ENCODE measurements around the gene STX16.
A peak's percentile ranks its signal among the peaks of the same experiment; 100 is the strongest.

The STX16 gene

GRCh38 chr20:58628491-58629214 is 22.4 kb upstream of the STX16 start:
- ATAC-seq, result no peak
- TF ChIP-seq CSDC2 (CRISPR knock-in tag; IDR thresholded peaks at IDR 0.05) (no peak), GLIS3 (CRISPR knock-in tag; IDR thresholded peaks at IDR 0.05) (no peak)

GRCh38 chr20:58629215-58629580 is 21.9 kb upstream of the STX16 start:
- no peak for ATAC-seq

DNA sequence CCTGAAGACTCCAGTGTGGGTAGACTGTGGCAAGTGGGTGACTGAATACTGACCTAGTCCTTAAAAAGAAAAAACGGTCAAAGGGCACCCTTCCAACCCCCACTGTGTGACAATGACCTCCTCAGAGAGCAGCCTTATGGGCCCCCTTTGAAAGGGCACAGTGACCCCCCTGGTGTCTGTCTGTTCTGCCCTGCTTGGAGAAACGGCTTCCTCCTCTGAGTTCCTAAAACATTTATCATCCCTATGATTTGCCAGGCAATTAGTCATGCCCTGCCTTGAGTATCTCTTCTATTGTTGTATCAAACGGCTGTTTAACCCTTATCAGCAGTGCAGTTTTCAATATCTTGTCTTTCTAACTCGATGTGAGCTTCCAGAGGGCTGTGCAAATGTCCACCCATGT is 21.0 kb upstream of the STX16 start:
- ATAC-seq, result peak; percentile 78
- no peak for TF ChIP-seq ISL1 (CRISPR knock-in tag; IDR thresholded peaks at IDR 0.05)
- TF ChIP-seq ZFP30 (CRISPR knock-in tag; IDR thresholded peaks at IDR 0.05), result no peak
- TF ChIP-seq ARNTL (CRISPR knock-in tag; IDR thresholded peaks at IDR 0.05; ENCODE audit: borderline replicate concordance, low read depth), result no peak
- no peak for TF ChIP-seq RARB (CRISPR knock-in tag; IDR thresholded peaks at IDR 0.05)
- TF ChIP-seq ZNF70 (CRISPR knock-in tag; IDR thresholded peaks at IDR 0.05), result no peak
- no peak for TF ChIP-seq ZNF8 (CRISPR knock-in tag; IDR thresholded peaks at IDR 0.05)
- no peak for TF ChIP-seq ZNF565 (CRISPR knock-in tag; conservative IDR thresholded peaks at IDR 0.05; ENCODE audit: low read depth)
- no peak for TF ChIP-seq TSHZ2 (CRISPR knock-in tag; IDR thresholded peaks at IDR 0.05)
- no peak for TF ChIP-seq ZFP3 (CRISPR knock-in tag; IDR thresholded peaks at IDR 0.05)
- TF ChIP-seq TCF4 (CRISPR knock-in tag; IDR thresholded peaks at IDR 0.05; ENCODE audit: borderline replicate concordance), result no peak

More at GRCh38 chr20:58629215-58629580, 21.9 kb upstream of the STX16 start:
- TF ChIP-seq OSR1 (CRISPR knock-in tag; IDR thresholded peaks at IDR 0.05) (no peak), GLIS3 (CRISPR knock-in tag; IDR thresholded peaks at IDR 0.05) (no peak), SNAI2 (CRISPR knock-in tag; IDR thresholded peaks at IDR 0.05) (no peak), BACH2 (CRISPR knock-in tag; IDR thresholded peaks at IDR 0.05; ENCODE audit: borderline replicate concordance) (no peak), RARB (CRISPR knock-in tag; IDR thresholded peaks at IDR 0.05) (no peak), POU6F1 (CRISPR knock-in tag; IDR thresholded peaks at IDR 0.05; ENCODE audit: borderline replicate concordance, low read depth) (no peak), ZNF8 (CRISPR knock-in tag; IDR thresholded peaks at IDR 0.05) (no peak), ZFP3 (CRISPR knock-in tag; IDR thresholded peaks at IDR 0.05) (no peak), ISL1 (CRISPR knock-in tag; IDR thresholded peaks at IDR 0.05) (no peak), ZNF70 (CRISPR knock-in tag; IDR thresholded peaks at IDR 0.05) (no peak), TSHZ2 (CRISPR knock-in tag; IDR thresholded peaks at IDR 0.05) (no peak)

DNA sequence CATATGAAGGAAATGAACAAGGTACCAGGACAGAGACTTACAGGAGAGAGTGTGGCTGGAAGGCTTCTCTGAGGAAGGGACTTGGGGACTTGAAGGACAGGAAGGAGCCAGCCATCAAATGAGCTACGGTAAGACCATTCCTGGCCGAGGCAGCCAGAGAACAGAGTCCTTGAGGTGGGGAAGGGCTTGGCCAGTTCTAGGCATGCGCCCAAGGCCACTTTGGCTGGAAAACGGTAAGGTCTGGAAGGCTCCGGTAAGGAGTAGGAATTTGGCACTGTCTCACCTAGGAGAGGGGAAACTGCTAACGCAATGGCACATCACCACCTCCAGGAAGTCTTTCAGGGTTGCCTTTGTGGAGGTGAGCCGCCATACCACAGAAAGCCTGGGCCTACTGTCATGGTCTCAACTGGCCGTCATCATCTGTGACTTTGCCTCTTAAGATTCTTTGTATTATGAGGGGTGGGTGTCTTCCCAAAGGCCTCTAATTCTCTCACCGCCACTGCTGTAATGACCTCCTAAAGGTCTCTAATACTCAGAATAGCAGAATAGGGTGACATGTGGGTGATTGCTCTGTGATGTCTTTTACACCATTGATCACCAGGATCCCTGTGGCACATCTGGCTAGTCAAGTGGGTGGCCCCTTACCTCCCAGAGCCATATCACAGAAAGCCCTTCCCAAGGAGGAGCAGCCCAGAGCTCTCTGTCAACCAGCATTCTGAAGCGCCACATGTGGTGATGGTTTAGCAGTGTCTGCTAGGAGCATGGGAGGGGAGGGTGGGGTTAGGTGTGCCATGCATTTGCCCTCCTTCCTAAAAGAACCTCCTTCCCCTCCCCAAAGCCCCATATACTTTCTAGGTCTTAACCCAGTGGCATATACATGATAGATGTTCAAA is 17.7 kb upstream of the STX16 start:
- no peak for TF ChIP-seq ZFP30 (CRISPR knock-in tag; IDR thresholded peaks at IDR 0.05)
- no peak for TF ChIP-seq ARNTL (CRISPR knock-in tag; IDR thresholded peaks at IDR 0.05; ENCODE audit: borderline replicate concordance, low read depth)
- TF ChIP-seq GLIS3 (CRISPR knock-in tag; IDR thresholded peaks at IDR 0.05), result no peak
- TF ChIP-seq ZFP3 (CRISPR knock-in tag; IDR thresholded peaks at IDR 0.05), result no peak
- TF ChIP-seq CSDC2 (CRISPR knock-in tag; IDR thresholded peaks at IDR 0.05), result no peak
- TF ChIP-seq SNAI2 (CRISPR knock-in tag; IDR thresholded peaks at IDR 0.05), result no peak
- no peak for TF ChIP-seq ZNF70 (CRISPR knock-in tag; IDR thresholded peaks at IDR 0.05)
- no peak for TF ChIP-seq ZNF565 (CRISPR knock-in tag; conservative IDR thresholded peaks at IDR 0.05; ENCODE audit: low read depth)
- no peak for TF ChIP-seq TSHZ2 (CRISPR knock-in tag; IDR thresholded peaks at IDR 0.05)
- TF ChIP-seq ESRRG (CRISPR knock-in tag; IDR thresholded peaks at IDR 0.05), result no peak
- no peak for TF ChIP-seq ZNF8 (CRISPR knock-in tag; IDR thresholded peaks at IDR 0.05)
- TF ChIP-seq TOX (CRISPR knock-in tag; IDR thresholded peaks at IDR 0.05; ENCODE audit: borderline replicate concordance), result no peak
- no peak for TF ChIP-seq CSRNP3 (CRISPR knock-in tag; IDR thresholded peaks at IDR 0.05)
- no peak for TF ChIP-seq RARB (CRISPR knock-in tag; IDR thresholded peaks at IDR 0.05)
- ATAC-seq, result no peak

Data from SK-N-SH treated with all-trans-retinoic acid at 6 μM for 48 hours (cell line).